Measurements from ENCODE around the gene SND1. TPM values are rescaled to one million over a fixed set of nuclear protein-coding genes. Genes with fewer than 3 reads are reported as not detected.

The SND1 gene
- total and polyA plus RNA-seq, 10 of the 15 experiments (the other 5 are each of a cell fraction or from before 2014, with no cell fraction given), result 52.4 to 270 (median 146) TPM

GRCh38 chr7:128017460-128017859 is 365.5 kb downstream of the SND1 start (continued):
- TF ChIP-seq FOS (IDR thresholded peaks at IDR 0.05; ENCODE audit: borderline replicate concordance, extremely low read depth, insufficient read length) (no peak), REST (IDR thresholded peaks at IDR 0.05; ENCODE audit: low read depth, low read length) (no peak)

- no peak overlapping the region for H3K27ac ChIP-seq (ENCODE audit: control insufficient read depth, insufficient read depth)
- H3K27me3 ChIP-seq (replicated peaks in 1 of 2; ENCODE audit: control insufficient read depth in 2 of 2, insufficient read depth in 2 of 2, low read length in 1 of 2), result no peaks in the 10 kb centered on the region
- ChIA-PET SMC1A (ENCODE audit: uncharacterized antibody, unreplicated experiment) (no interaction called here), CTCF (interaction anchor here (1.1 to 1.5 kb wide), 3 partner anchors 27 to 192 kb away, joined by 3 to 5 read pairs (median 3); no protein-coding TSS in a partner anchor), POLR2A (no interaction called here), RAD21 (ENCODE audit: unreplicated experiment) (no interaction called here)
- no TSS peak for BruUV-seq (replicated peaks)
- H3K79me2 ChIP-seq (ENCODE audit: control insufficient read depth, insufficient read depth, low read length), result no peaks in the 10 kb centered on the region
- H3K4me3 ChIP-seq, result no peak overlapping the region
- H3K9me3 ChIP-seq (replicated peaks; ENCODE audit: control insufficient read depth, insufficient read depth, low read length), result no peaks in the 10 kb centered on the region
- no peak overlapping the region for H3K4me2 ChIP-seq (ENCODE audit: control insufficient read depth, insufficient read depth)
- intact Hi-C loops (cut with micrococcal nuclease; ENCODE audit: unreplicated experiment) (no loop called here), in situ Hi-C loops (cut with MboI) (no loop called here)
- no peak overlapping the region for H2AFZ ChIP-seq (ENCODE audit: control insufficient read depth, low read depth, low read length)
- no peak for DNase-seq (ENCODE audit: low read depth, low spot score)
- 63% methylated on average over 8 of the region's 8 CpGs for WGBS (ENCODE audit: insufficient coverage, insufficient replicate concordance, low lambda C conversion rate, missing lambda C conversion rate)
- no peak for ATAC-seq
- peaks cover 2 to 34% of the 10 kb centered on the region in 2 experiments for H3K36me3 ChIP-seq (ENCODE audit: control insufficient read depth in 2 of 2, insufficient read depth in 2 of 2, low read length in 1 of 2)
- H3K9ac ChIP-seq (ENCODE audit: control insufficient read depth, insufficient read depth, low read length), result no peak overlapping the region
- no peak for FAIRE-seq
- peaks cover 5% of the 10 kb centered on the region for H4K20me1 ChIP-seq (ENCODE audit: control insufficient read depth, insufficient read depth)
- no peaks in the 10 kb centered on the region for H3K4me1 ChIP-seq (ENCODE audit: control insufficient read depth, insufficient read depth, low read length)
- TF ChIP-seq ZSCAN29 (IDR thresholded peaks at IDR 0.05) (no peak), RCOR1 (conservative IDR thresholded peaks at IDR 0.05; ENCODE audit: low read depth, low read length) (no peak), SIN3A (IDR thresholded peaks at IDR 0.05; ENCODE audit: low read depth, low read length) (no peak), ATF3 (IDR thresholded peaks at IDR 0.05; ENCODE audit: borderline replicate concordance, extremely low read depth, low read depth, low read length) (no peak), RELA (IDR thresholded peaks at IDR 0.05; ENCODE audit: borderline replicate concordance, partially characterized antibody) (no peak), SMAD5 (IDR thresholded peaks at IDR 0.05; ENCODE audit: low read depth) (no peak), MXI1 (IDR thresholded peaks at IDR 0.05; ENCODE audit: low read depth, low read length) (no peak), USF1 (IDR thresholded peaks at IDR 0.05; ENCODE audit: borderline replicate concordance, extremely low read length, insufficient read depth, low read depth, low read length) (no peak), ZNF217 (IDR thresholded peaks at IDR 0.05) (no peak), NFYB (IDR thresholded peaks at IDR 0.05; ENCODE audit: insufficient read depth, low read depth, low read length) (no peak), MEF2A (IDR thresholded peaks at IDR 0.05; ENCODE audit: insufficient read depth, low read depth, low read length) (no peak), PAX5 (IDR thresholded peaks at IDR 0.05; ENCODE audit: borderline replicate concordance, low read depth, low read length) (no peak), ETV6 (conservative IDR thresholded peaks at IDR 0.05 in 1 of 2, IDR thresholded peaks at IDR 0.05 in 1 of 2; ENCODE audit: borderline replicate concordance in 1 of 2, low read depth in 1 of 2) (no peak)
These were observed 366.2 kb downstream of the SND1 start for GRCh38 chr7:128017862-128018845.

Data from GM12878 (cell line).